Epithelial cell of proximal tubule (primary cell): Measurements from ENCODE around the gene ARHGEF19. TPM values are rescaled to one million over a fixed set of nuclear protein-coding genes. Genes with fewer than 3 reads are reported as not detected.

Source experiments
- DNase-seq: peaks from one replicate; pipeline ENCODE4 v3.0.0-alpha.2; 2011; ENCODE audit warnings: low read depth
- H3K4me3 ChIP-seq: 2 replicates; pipeline ENCODE4 v1.5.1; 2011; ENCODE audit warnings: low read depth, mild to moderate bottlenecking, low read length
- CTCF ChIP-seq: conservative IDR thresholded peaks from 2 replicates; pipeline ENCODE4 v1.5.1; 2012; ENCODE audit warnings: low read depth, mild to moderate bottlenecking, low read length
- total RNA-seq: library from RNA; depleted of rRNA; stranded (reverse); fragments of >200 nt; gene quantifications from 2 replicates; pipeline ENCODE4 v1.2.3, GENCODE V29; 2015

Gene ARHGEF19
- total RNA-seq, 1 donor from 2014 or later: 14.3 TPM

- no peak for TF ChIP-seq CTCF
- H3K4me3 ChIP-seq: peak overlapping the region; percentile 55
- no peak for DNase-seq
Observed at GRCh38 chr1:16207318-16208269, 4.9 kb downstream of the ARHGEF19 start.

GRCh38 chr1:16206547-16207317 lies 5.7 kb downstream of the ARHGEF19 start:
- no peak for TF ChIP-seq CTCF
- DNase-seq: peak; percentile 64

GRCh38 chr1:16205891-16206546 lies 6.4 kb downstream of the ARHGEF19 start:
- TF ChIP-seq CTCF: no peak
- DNase-seq: no peak
- peak overlapping the region; percentile 60 for H3K4me3 ChIP-seq

More at GRCh38 chr1:16206547-16207317, 5.7 kb downstream of the ARHGEF19 start:
- peak overlapping the region; percentile 60 for H3K4me3 ChIP-seq

- DNase-seq: no peak
- no peak for TF ChIP-seq CTCF
- H3K4me3 ChIP-seq: no peak overlapping the region
Observed at GRCh38 chr1:16205334-16205671, 7.1 kb downstream of the ARHGEF19 start.

- H3K4me3 ChIP-seq: no peak overlapping the region
- no peak for DNase-seq
- TF ChIP-seq CTCF: peak; percentile 61
Observed at GRCh38 chr1:16204634-16205333, 7.7 kb downstream of the ARHGEF19 start.

- DNase-seq: no peak
- TF ChIP-seq CTCF: no peak
- no peak overlapping the region for H3K4me3 ChIP-seq
Observed at GRCh38 chr1:16204216-16204615, 8.2 kb downstream of the ARHGEF19 start.
